ENCODE measurements around the gene MAN1C1. TPM values are rescaled to one million over a fixed set of nuclear protein-coding genes. Genes with fewer than 3 reads are reported as not detected.

The MAN1C1 gene
- total and polyA plus RNA-seq, 4 donors: 4.6 to 14.7 (median 13.1) TPM

- Histone ChIP-seq H3K9me3 (ENCODE audit: control insufficient read depth in 4 of 4, insufficient read depth in 3 of 4, low read length in 3 of 4) (peaks cover 0 to 4% (median 0%) of the 10 kb centered on the region in 4 donors), H3K4me3 (no peak overlapping the region), H3K27me3 (ENCODE audit: control insufficient read depth in 3 of 3, insufficient read depth in 3 of 3, low read length in 2 of 3) (no peaks in the 10 kb centered on the region), H3K4me1 (ENCODE audit: control insufficient read depth in 5 of 5, insufficient read depth in 5 of 5, low read length in 5 of 5) (peaks cover 0 to 27% (median 20%) of the 10 kb centered on the region in 5 donors), H3K9ac (ENCODE audit: insufficient read depth in 1 of 2, low read length in 2 of 2) (peak overlapping the region in 1 of 2 donors; percentile 43), H3K27ac (ENCODE audit: low read depth in 1 of 2, low read length in 1 of 2) (peak overlapping the region in 1 of 2 donors; percentile 79), H3K36me3 (ENCODE audit: control insufficient read depth in 4 of 4, insufficient read depth in 4 of 4, low read length in 4 of 4) (no peaks in the 10 kb centered on the region)
- DNase-seq: peak; percentile 51 to 85 (median 73)
- TF ChIP-seq CTCF (IDR thresholded peaks at IDR 0.05; ENCODE audit: control extremely low read depth, extremely low read depth): no peak
- 9 to 44% methylated on average over 8 of the region's 8 CpGs for WGBS, 2 donors
- ATAC-seq (ENCODE audit: insufficient read depth, low FRiP score): no peak
These were observed 26.1 kb downstream of the MAN1C1 start for GRCh38 chr1:25642574-25643108.

- Histone ChIP-seq H3K27me3 (ENCODE audit: control insufficient read depth in 3 of 3, insufficient read depth in 3 of 3, low read length in 2 of 3) (no peaks in the 10 kb centered on the region), H3K9me3 (ENCODE audit: control insufficient read depth in 4 of 4, insufficient read depth in 3 of 4, low read length in 3 of 4) (no peaks in the 10 kb centered on the region), H3K9ac (ENCODE audit: insufficient read depth in 1 of 2, low read length in 2 of 2) (no peak overlapping the region), H3K4me1 (ENCODE audit: control insufficient read depth in 5 of 5, insufficient read depth in 5 of 5, low read length in 5 of 5) (peaks cover 0 to 27% (median 20%) of the 10 kb centered on the region in 5 donors), H3K36me3 (ENCODE audit: control insufficient read depth in 4 of 4, insufficient read depth in 4 of 4, low read length in 4 of 4) (no peaks in the 10 kb centered on the region), H3K4me3 (no peak overlapping the region), H3K27ac (ENCODE audit: low read depth in 1 of 2, low read length in 1 of 2) (no peak overlapping the region)
- DNase-seq: peak in 1 of 3 donors; percentile 22
- TF ChIP-seq CTCF (IDR thresholded peaks at IDR 0.05; ENCODE audit: control extremely low read depth, extremely low read depth): no peak
- ATAC-seq (ENCODE audit: insufficient read depth, low FRiP score): no peak
- WGBS, 2 donors: 91 to 95% methylated on average over 7 of the region's 7 CpGs
These were observed 27.3 kb downstream of the MAN1C1 start for GRCh38 chr1:25643929-25644328.

GRCh38 chr1:25644962-25645361 is 28.4 kb downstream of the MAN1C1 start:
- WGBS, 2 donors: 90 to 94% methylated on average over 4 of the region's 4 CpGs
- ATAC-seq (ENCODE audit: insufficient read depth, low FRiP score) (no peak), DNase-seq (no peak)
- Histone ChIP-seq H3K9me3 (ENCODE audit: control insufficient read depth in 4 of 4, insufficient read depth in 3 of 4, low read length in 3 of 4) (no peaks in the 10 kb centered on the region), H3K36me3 (ENCODE audit: control insufficient read depth in 4 of 4, insufficient read depth in 4 of 4, low read length in 4 of 4) (no peaks in the 10 kb centered on the region), H3K27ac (ENCODE audit: low read depth in 1 of 2, low read length in 1 of 2) (no peak overlapping the region), H3K4me3 (no peak overlapping the region), H3K9ac (ENCODE audit: insufficient read depth in 1 of 2, low read length in 2 of 2) (no peak overlapping the region), H3K4me1 (ENCODE audit: control insufficient read depth in 5 of 5, insufficient read depth in 5 of 5, low read length in 5 of 5) (peaks cover 0 to 27% (median 20%) of the 10 kb centered on the region in 5 donors), H3K27me3 (ENCODE audit: control insufficient read depth in 3 of 3, insufficient read depth in 3 of 3, low read length in 2 of 3) (no peaks in the 10 kb centered on the region)
- no peak for TF ChIP-seq CTCF (IDR thresholded peaks at IDR 0.05; ENCODE audit: control extremely low read depth, extremely low read depth)
